Measurements from ENCODE around the gene TIGD6. TPM values are rescaled to one million over a fixed set of nuclear protein-coding genes. Genes with fewer than 3 reads are reported as not detected.

TIGD6 gene
- total RNA-seq, 4 donors from 2014 or later = 2.4 to 5.1 (median 3.8) TPM

DNA sequence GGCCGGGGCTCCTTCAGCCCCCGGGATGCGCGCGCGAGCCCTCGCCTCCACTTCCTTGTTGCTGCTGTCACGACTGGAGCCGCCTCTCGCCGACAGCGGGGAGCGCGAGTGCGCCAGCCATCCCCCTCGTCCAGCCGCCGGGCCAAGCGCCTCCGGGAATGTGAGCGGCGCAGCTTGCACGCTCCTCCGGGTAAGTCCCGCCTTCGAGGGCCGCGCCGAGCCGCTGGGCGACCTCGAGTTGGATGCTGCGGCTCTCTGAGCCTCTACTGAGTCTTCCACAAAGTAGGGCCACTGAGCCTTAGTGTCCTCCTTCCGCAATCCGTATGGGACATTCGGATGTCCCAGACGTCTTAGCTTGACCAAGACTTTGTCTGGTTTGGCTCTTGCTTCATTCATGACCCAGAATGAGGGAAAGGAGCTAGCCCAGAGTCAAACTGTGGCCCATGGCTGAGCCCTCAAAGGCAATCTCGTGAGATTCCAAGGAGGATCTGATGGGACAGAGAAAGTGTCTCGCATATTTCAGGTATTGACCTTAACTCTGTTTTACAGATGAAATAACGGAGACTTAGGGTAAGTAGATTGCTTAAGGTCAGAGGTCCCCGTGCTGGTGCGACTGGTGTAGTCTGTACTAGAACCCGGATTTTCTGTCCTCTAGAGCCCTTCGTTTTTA lies 671 bp upstream of the TIGD6 start:
- peak; percentile 46 for ATAC-seq
- 0 to 4% methylated on average over 7 of the region's 44 CpGs for WGBS, 2 donors (ENCODE audit: low coverage in 1 of 2)
- Histone ChIP-seq H3K4me3 (peak overlapping the region; percentile 88 to 97), H3K36me3 (peaks cover 0 to 17% of the 10 kb centered on the region in 2 donors), H3K27ac (peak overlapping the region; percentile 81 to 94 (median 91)), H3K4me1 (peaks cover 9 to 38% (median 19%) of the 10 kb centered on the region in 3 donors), H3K9me3 (no peaks in the 10 kb centered on the region), H3K27me3 (no peaks in the 10 kb centered on the region)
- TF ChIP-seq POLR2AphosphoS5 (IDR thresholded peaks at IDR 0.05) = no peak
- no peak for TF ChIP-seq EP300 (IDR thresholded peaks at IDR 0.05)
- no peak for TF ChIP-seq POLR2A (IDR thresholded peaks at IDR 0.05)
- TF ChIP-seq, protein P1, sequence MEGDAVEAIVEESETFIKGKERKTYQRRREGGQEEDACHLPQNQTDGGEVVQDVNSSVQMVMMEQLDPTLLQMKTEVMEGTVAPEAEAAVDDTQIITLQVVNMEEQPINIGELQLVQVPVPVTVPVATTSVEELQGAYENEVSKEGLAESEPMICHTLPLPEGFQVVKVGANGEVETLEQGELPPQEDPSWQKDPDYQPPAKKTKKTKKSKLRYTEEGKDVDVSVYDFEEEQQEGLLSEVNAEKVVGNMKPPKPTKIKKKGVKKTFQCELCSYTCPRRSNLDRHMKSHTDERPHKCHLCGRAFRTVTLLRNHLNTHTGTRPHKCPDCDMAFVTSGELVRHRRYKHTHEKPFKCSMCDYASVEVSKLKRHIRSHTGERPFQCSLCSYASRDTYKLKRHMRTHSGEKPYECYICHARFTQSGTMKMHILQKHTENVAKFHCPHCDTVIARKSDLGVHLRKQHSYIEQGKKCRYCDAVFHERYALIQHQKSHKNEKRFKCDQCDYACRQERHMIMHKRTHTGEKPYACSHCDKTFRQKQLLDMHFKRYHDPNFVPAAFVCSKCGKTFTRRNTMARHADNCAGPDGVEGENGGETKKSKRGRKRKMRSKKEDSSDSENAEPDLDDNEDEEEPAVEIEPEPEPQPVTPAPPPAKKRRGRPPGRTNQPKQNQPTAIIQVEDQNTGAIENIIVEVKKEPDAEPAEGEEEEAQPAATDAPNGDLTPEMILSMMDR (IDR thresholded peaks at IDR 0.05) = no peak

DNA sequence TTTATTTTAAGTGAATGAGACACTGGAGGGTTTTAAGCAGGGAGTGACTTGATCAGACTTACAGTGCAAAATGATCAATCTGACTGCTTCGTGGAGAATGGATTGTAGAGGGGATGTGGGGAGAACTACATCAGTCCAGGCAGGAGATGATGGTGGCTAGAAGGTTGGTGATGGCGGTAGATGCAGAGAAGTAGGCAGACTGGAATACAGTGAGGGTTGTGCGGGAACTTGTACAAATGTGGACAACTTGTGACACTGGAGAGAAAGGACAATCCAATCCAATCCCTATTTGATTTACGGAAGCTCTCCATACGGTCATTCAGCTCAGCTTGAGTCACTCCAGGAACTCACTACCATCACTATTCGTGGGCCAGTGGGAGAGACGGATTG lies 593 bp downstream of the TIGD6 start:
- H3K27me3 ChIP-seq = no peaks in the 10 kb centered on the region
- H3K36me3 ChIP-seq = peaks cover 0 to 18% of the 10 kb centered on the region in 2 donors
- peak overlapping the region; percentile 88 to 97 for H3K4me3 ChIP-seq
- TF ChIP-seq POLR2A (IDR thresholded peaks at IDR 0.05) (no peak), EP300 (IDR thresholded peaks at IDR 0.05) (no peak), POLR2AphosphoS5 (IDR thresholded peaks at IDR 0.05) (no peak)
- TF ChIP-seq, protein P1 (IDR thresholded peaks at IDR 0.05) = no peak
- H3K27ac ChIP-seq = peak overlapping the region; percentile 81 to 94 (median 91)
- ATAC-seq = no peak
- H3K9me3 ChIP-seq = no peaks in the 10 kb centered on the region
- H3K4me1 ChIP-seq = peaks cover 9 to 38% (median 19%) of the 10 kb centered on the region in 3 donors
- WGBS, 2 donors (ENCODE audit: low coverage in 1 of 2) = 21 to 22% methylated on average over 5 to 7 of the region's 7 CpGs

DNA sequence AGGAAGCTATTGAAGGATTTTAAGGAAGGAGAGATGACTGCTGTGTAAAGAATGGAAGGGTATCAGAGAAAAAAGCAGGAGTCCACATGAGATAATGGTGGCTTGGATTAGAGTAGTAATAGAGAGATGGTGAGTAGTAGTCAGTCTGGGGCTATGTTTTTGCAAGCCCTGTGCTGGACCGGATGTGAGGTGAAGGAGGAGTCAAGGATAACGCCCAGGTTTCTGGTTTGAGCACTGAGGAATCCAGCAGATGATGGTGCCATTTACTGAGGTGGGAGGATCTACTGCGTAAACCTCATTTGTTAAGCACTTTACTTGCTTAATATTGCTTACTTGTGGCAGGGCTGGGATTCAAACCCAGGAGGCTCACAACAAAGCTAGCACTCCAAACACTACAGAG lies 1.1 kb downstream of the TIGD6 start:
- 78 to 82% methylated on average over 3 of the region's 3 CpGs for WGBS, 2 donors (ENCODE audit: low coverage in 1 of 2)
- Histone ChIP-seq H3K4me1 (peaks cover 9 to 38% (median 19%) of the 10 kb centered on the region in 3 donors), H3K36me3 (peaks cover 0 to 17% of the 10 kb centered on the region in 2 donors), H3K9me3 (no peaks in the 10 kb centered on the region), H3K4me3 (peak overlapping the region in 1 of 2 donors; percentile 97), H3K27ac (peak overlapping the region in 3 of 4 donors; percentile 89 to 94 (median 93)), H3K27me3 (no peaks in the 10 kb centered on the region)
- TF ChIP-seq, protein P1 (IDR thresholded peaks at IDR 0.05) = no peak
- TF ChIP-seq EP300 (IDR thresholded peaks at IDR 0.05) (no peak), POLR2A (IDR thresholded peaks at IDR 0.05) (no peak), POLR2AphosphoS5 (IDR thresholded peaks at IDR 0.05) (no peak)
- ATAC-seq = no peak

DNA sequence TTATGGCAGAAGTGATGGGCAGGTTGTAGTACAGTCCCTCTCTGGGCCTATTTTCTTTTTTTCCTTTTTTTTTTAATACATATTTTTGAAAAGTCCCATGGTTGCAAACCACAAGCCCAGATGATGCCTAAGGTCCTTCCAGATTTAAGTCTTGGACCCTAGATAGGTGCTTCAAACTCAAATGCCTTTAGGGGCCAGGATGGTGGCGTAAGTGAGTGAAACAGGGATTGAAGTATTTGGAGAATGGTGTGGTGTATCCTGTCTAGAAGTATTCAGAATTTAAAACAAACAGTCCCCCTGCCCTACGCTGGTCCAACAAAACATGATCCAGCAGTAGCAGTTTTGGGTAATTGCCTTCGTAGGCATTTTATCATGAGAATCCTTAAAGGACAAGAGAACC lies 2.2 kb downstream of the TIGD6 start:
- TF ChIP-seq EP300 (IDR thresholded peaks at IDR 0.05) = no peak
- TF ChIP-seq POLR2A (IDR thresholded peaks at IDR 0.05) = no peak
- TF ChIP-seq POLR2AphosphoS5 (IDR thresholded peaks at IDR 0.05) = no peak
- TF ChIP-seq, protein P1 (IDR thresholded peaks at IDR 0.05) = no peak
- no peak for ATAC-seq
- no peak overlapping the region for H3K4me3 ChIP-seq
- no peaks in the 10 kb centered on the region for H3K27me3 ChIP-seq
- 88 to 94% methylated on average over 2 to 3 of the region's 3 CpGs for WGBS, 2 donors (ENCODE audit: low coverage in 1 of 2)
- no peaks in the 10 kb centered on the region for H3K9me3 ChIP-seq
- peaks cover 9 to 33% (median 19%) of the 10 kb centered on the region in 3 donors for H3K4me1 ChIP-seq
- peaks cover 0 to 27% of the 10 kb centered on the region in 2 donors for H3K36me3 ChIP-seq
- H3K27ac ChIP-seq = no peak overlapping the region

Data from gastroesophageal sphincter (tissue), 4 donors.